ENCODE measurements around the gene CDH26.

CDH26 gene

DNA sequence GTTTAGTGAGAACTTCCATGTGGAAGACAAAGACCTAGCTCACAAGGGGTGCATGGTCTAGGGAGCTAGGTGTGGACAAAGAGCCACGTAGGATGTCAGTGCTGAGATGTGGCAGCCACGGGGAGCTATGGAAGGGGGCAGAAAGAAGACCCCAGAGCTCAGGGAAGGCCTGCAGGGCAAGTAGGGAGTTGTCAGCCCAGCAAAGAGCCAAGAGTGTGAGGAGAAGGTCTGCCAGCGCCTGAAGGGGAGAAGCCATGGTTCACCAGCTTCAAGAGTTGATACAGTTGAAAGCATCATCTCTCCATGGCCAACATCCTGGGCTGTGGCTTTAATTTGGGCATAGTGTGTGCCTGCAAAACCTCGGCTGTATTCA, 95.6 kb downstream of the CDH26 start:
- H3K27me3 ChIP-seq (replicated peaks; ENCODE audit: insufficient read depth, low read length), result no peaks in the 10 kb centered on the region
- no peak for DNase-seq
- H3F3A ChIP-seq (ENCODE audit: insufficient read depth, low read length), result no peaks in the 10 kb centered on the region
- H2AFZ ChIP-seq (ENCODE audit: low read length), result no peak overlapping the region
- no peaks in the 10 kb centered on the region for H3K36me3 ChIP-seq (replicated peaks; ENCODE audit: insufficient read depth, low read length)
- H3K9me3 ChIP-seq (replicated peaks; ENCODE audit: insufficient read depth, low read length), result no peaks in the 10 kb centered on the region
- TF ChIP-seq, protein P1, sequence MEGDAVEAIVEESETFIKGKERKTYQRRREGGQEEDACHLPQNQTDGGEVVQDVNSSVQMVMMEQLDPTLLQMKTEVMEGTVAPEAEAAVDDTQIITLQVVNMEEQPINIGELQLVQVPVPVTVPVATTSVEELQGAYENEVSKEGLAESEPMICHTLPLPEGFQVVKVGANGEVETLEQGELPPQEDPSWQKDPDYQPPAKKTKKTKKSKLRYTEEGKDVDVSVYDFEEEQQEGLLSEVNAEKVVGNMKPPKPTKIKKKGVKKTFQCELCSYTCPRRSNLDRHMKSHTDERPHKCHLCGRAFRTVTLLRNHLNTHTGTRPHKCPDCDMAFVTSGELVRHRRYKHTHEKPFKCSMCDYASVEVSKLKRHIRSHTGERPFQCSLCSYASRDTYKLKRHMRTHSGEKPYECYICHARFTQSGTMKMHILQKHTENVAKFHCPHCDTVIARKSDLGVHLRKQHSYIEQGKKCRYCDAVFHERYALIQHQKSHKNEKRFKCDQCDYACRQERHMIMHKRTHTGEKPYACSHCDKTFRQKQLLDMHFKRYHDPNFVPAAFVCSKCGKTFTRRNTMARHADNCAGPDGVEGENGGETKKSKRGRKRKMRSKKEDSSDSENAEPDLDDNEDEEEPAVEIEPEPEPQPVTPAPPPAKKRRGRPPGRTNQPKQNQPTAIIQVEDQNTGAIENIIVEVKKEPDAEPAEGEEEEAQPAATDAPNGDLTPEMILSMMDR (IDR thresholded peaks at IDR 0.05; ENCODE audit: low read length), result no peak
- TF ChIP-seq EZH2phosphoT487 (IDR thresholded peaks at IDR 0.05; ENCODE audit: low read length) (no peak), EZH2 (optimal IDR thresholded peaks at IDR 0.05; ENCODE audit: low read depth, low read length) (no peak)
- H3K27ac ChIP-seq (ENCODE audit: low read length), result no peak overlapping the region
- H3K9ac ChIP-seq (ENCODE audit: low read length), result no peak overlapping the region
- H4K20me1 ChIP-seq (ENCODE audit: insufficient read depth, low read length), result no peaks in the 10 kb centered on the region
- H3K4me2 ChIP-seq (ENCODE audit: low read depth, low read length), result no peak overlapping the region
- no peaks in the 10 kb centered on the region for H3K4me1 ChIP-seq (ENCODE audit: low read length)
- H3K9me2 ChIP-seq (replicated peaks; ENCODE audit: insufficient read depth, low read length), result no peaks in the 10 kb centered on the region
- no peak overlapping the region for H3K4me3 ChIP-seq (ENCODE audit: low read length)
- no peaks in the 10 kb centered on the region for H3K79me2 ChIP-seq (ENCODE audit: low read length)

DNA sequence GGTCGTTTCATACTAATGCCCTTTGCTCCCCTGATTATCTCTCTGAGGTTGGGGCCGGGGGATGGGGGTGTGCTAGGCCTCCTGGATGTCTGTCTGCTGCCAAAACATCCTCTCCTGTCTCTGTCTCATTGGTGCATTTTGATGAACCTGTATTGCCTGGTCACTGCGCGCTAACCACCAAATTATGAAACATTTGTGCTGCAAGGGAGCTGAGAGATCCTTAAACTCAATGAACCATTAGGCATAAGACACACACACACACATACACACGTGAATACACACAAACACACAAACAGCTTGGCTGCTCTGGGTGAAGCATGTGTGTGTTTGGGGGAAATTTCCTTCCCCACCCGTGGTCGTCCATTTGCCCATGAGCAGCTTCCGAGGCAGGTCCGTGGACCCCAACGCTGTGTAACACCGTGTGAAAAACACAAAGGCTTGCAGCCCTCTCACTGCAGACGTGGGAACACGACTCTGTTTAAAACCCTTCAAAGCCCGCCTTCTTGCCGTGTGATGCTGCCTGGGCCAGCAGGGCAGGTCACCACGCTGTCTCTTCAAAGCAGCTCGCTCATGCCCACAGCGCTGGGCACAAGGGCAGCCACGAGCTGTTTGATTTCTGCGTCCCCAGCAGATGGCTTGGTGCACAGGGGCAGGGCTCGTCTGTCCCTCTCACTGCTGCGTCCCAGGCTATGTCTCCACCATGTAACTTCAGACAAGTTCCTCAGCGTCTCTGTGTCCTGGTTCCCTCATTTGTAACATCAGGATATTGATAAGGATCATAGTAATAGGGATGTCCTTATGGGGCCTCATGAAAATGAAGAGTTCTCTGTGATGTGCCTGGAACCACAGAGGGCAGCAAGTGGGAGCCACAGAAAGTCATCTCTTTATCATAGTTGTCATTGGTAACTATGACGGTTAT, 96.8 kb downstream of the CDH26 start:
- Histone ChIP-seq H4K20me1 (ENCODE audit: insufficient read depth, low read length) (no peaks in the 10 kb centered on the region), H3K9me3 (replicated peaks; ENCODE audit: insufficient read depth, low read length) (no peaks in the 10 kb centered on the region), H3K4me2 (ENCODE audit: low read depth, low read length) (no peak overlapping the region), H3K4me1 (ENCODE audit: low read length) (no peaks in the 10 kb centered on the region), H3K36me3 (replicated peaks; ENCODE audit: insufficient read depth, low read length) (no peaks in the 10 kb centered on the region), H3K79me2 (ENCODE audit: low read length) (no peaks in the 10 kb centered on the region), H3K9ac (ENCODE audit: low read length) (no peak overlapping the region), H3K4me3 (ENCODE audit: low read length) (no peak overlapping the region), H3F3A (ENCODE audit: insufficient read depth, low read length) (no peaks in the 10 kb centered on the region), H3K27me3 (replicated peaks; ENCODE audit: insufficient read depth, low read length) (no peaks in the 10 kb centered on the region), H3K27ac (ENCODE audit: low read length) (no peak overlapping the region), H3K9me2 (replicated peaks; ENCODE audit: insufficient read depth, low read length) (no peaks in the 10 kb centered on the region), H2AFZ (ENCODE audit: low read length) (no peak overlapping the region)
- no peak for TF ChIP-seq EZH2 (optimal IDR thresholded peaks at IDR 0.05; ENCODE audit: low read depth, low read length)
- TF ChIP-seq EZH2phosphoT487 (IDR thresholded peaks at IDR 0.05; ENCODE audit: low read length), result no peak
- TF ChIP-seq, protein P1 (IDR thresholded peaks at IDR 0.05; ENCODE audit: low read length), result no peak
- DNase-seq, result no peak

GRCh38 chr20:60055740-60056139, 97.5 kb downstream of the CDH26 start:
- Histone ChIP-seq H3K27me3 (replicated peaks; ENCODE audit: insufficient read depth, low read length) (no peaks in the 10 kb centered on the region), H3F3A (ENCODE audit: insufficient read depth, low read length) (no peaks in the 10 kb centered on the region), H3K4me2 (ENCODE audit: low read depth, low read length) (no peak overlapping the region), H2AFZ (ENCODE audit: low read length) (no peak overlapping the region), H3K27ac (ENCODE audit: low read length) (no peak overlapping the region), H3K4me3 (ENCODE audit: low read length) (no peak overlapping the region), H4K20me1 (ENCODE audit: insufficient read depth, low read length) (no peaks in the 10 kb centered on the region), H3K9me3 (replicated peaks; ENCODE audit: insufficient read depth, low read length) (no peaks in the 10 kb centered on the region), H3K36me3 (replicated peaks; ENCODE audit: insufficient read depth, low read length) (no peaks in the 10 kb centered on the region), H3K9me2 (replicated peaks; ENCODE audit: insufficient read depth, low read length) (no peaks in the 10 kb centered on the region), H3K4me1 (ENCODE audit: low read length) (no peaks in the 10 kb centered on the region), H3K9ac (ENCODE audit: low read length) (no peak overlapping the region), H3K79me2 (ENCODE audit: low read length) (no peaks in the 10 kb centered on the region)
- no peak for TF ChIP-seq EZH2phosphoT487 (IDR thresholded peaks at IDR 0.05; ENCODE audit: low read length)
- TF ChIP-seq, protein P1 (IDR thresholded peaks at IDR 0.05; ENCODE audit: low read length), result no peak
- TF ChIP-seq EZH2 (optimal IDR thresholded peaks at IDR 0.05; ENCODE audit: low read depth, low read length), result no peak
- no peak for DNase-seq
